Activated B cell treated with CpG ODN at 0.5 μM for 24 hours (primary cell): Measurements from ENCODE around the gene CACNG3. TPM values are rescaled to one million over a fixed set of nuclear protein-coding genes. Genes with fewer than 3 reads are reported as not detected.

Experiments used
- ATAC-seq: fragments of 200-7000 bp; cut with Tn5 transposase; one replicate; pipeline ENCODE4 v1.10.0; 2021; ENCODE audit warnings: low read depth, mild to moderate bottlenecking, moderate library complexity
- CTCF ChIA-PET: fragments of 350-600 bp; sonication (Branson Sonifier 250); formaldehyde crosslinking; loops from one replicate; lab custom pipeline; 2021; ENCODE audit warnings: antibody characterized with exemption; lab: Charles Lee
- POLR2A ChIA-PET: fragments of 350-600 bp; sonication (Branson Sonifier 250); formaldehyde crosslinking; loops from one replicate; lab custom pipeline; 2021; ENCODE audit warnings: antibody characterized with exemption; lab: Charles Lee
- DNase-seq: peaks from one replicate; pipeline ENCODE4 v3.0.0; 2022
- H3K27ac Mint-ChIP-seq: one replicate; pipeline ENCODE4 v1.8.0; 2020; ENCODE audit warnings: mixed read lengths
- H3K27me3 Mint-ChIP-seq: one replicate; pipeline ENCODE4 v1.8.0; 2021; ENCODE audit warnings: mixed read lengths
- H3K36me3 Mint-ChIP-seq: one replicate; pipeline ENCODE4 v1.8.0; 2021; ENCODE audit warnings: low read depth, mixed read lengths
- H3K4me1 Mint-ChIP-seq: one replicate; pipeline ENCODE4 v1.8.0; 2021; ENCODE audit warnings: mixed read lengths
- H3K4me3 Mint-ChIP-seq: one replicate; pipeline ENCODE4 v1.8.0; 2020; ENCODE audit warnings: mild to moderate bottlenecking, mixed read lengths
- H3K9me3 Mint-ChIP-seq: one replicate; pipeline ENCODE4 v1.8.0; 2020; ENCODE audit warnings: mixed read lengths
- CTCF ChIP-seq: fragments of 200-600 bp; IDR thresholded peaks from one replicate; pipeline ENCODE4 v1.8.0; 2022; ENCODE audit warnings: antibody characterized with exemption, mild to moderate bottlenecking
- intact Hi-C: fragments of 100-400 bp; cut with micrococcal nuclease; formaldehyde crosslinking; loops from one replicate; pipeline ENCODE4 v1.15.1; 2024
- total RNA-seq: library from RNA; stranded (reverse); gene quantifications from 2 replicates; pipeline ENCODE4 v1.2.3, GENCODE V29; 2022

CACNG3 gene
- total RNA-seq, 1 donor from 2014 or later: not detected

- CTCF ChIA-PET: no interaction called here
- intact Hi-C loops: no loop called here
These were observed 30.7 kb downstream of the CACNG3 start for GRCh38 chr16:24286741-24287405.

GRCh38 chr16:24288516-24288915, 32.4 kb downstream of the CACNG3 start:
- DNase-seq: no peak
- no peaks in the 10 kb centered on the region for H3K9me3 Mint-ChIP-seq
- no peak overlapping the region for H3K27ac Mint-ChIP-seq
- no peak for TF ChIP-seq CTCF
- H3K4me3 Mint-ChIP-seq: no peak overlapping the region
- intact Hi-C loops: no loop called here
- H3K36me3 Mint-ChIP-seq: no peaks in the 10 kb centered on the region
- ChIA-PET CTCF (no interaction called here), POLR2A (no interaction called here)
- H3K4me1 Mint-ChIP-seq: no peaks in the 10 kb centered on the region
- ATAC-seq: no peak
- H3K27me3 Mint-ChIP-seq: peaks cover 29% of the 10 kb centered on the region

More at GRCh38 chr16:24286741-24287405, 30.7 kb downstream of the CACNG3 start:
- POLR2A ChIA-PET: interaction anchor here (0.6 kb wide), 1 partner anchor 12 kb away, joined by 3 read pairs; no protein-coding TSS in a partner anchor
- no peaks in the 10 kb centered on the region for H3K36me3 Mint-ChIP-seq
- no peak for DNase-seq
- H3K4me3 Mint-ChIP-seq: no peak overlapping the region
- H3K9me3 Mint-ChIP-seq: no peaks in the 10 kb centered on the region
- no peak for ATAC-seq
- peaks cover 27% of the 10 kb centered on the region for H3K27me3 Mint-ChIP-seq
- H3K4me1 Mint-ChIP-seq: no peaks in the 10 kb centered on the region
- no peak overlapping the region for H3K27ac Mint-ChIP-seq
- no peak for TF ChIP-seq CTCF

GRCh38 chr16:24289166-24289700, 33.1 kb downstream of the CACNG3 start:
- no peak overlapping the region for H3K4me3 Mint-ChIP-seq
- H3K27ac Mint-ChIP-seq: no peak overlapping the region
- H3K9me3 Mint-ChIP-seq: no peaks in the 10 kb centered on the region
- intact Hi-C loops: no loop called here
- ATAC-seq: no peak
- H3K27me3 Mint-ChIP-seq: peaks cover 23% of the 10 kb centered on the region
- no peaks in the 10 kb centered on the region for H3K4me1 Mint-ChIP-seq
- no peaks in the 10 kb centered on the region for H3K36me3 Mint-ChIP-seq
- TF ChIP-seq CTCF: no peak
- DNase-seq: no peak
- CTCF ChIA-PET: no interaction called here
- POLR2A ChIA-PET: no interaction called here

- H3K36me3 Mint-ChIP-seq: no peaks in the 10 kb centered on the region
- no peaks in the 10 kb centered on the region for H3K4me1 Mint-ChIP-seq
- DNase-seq (no peak), ATAC-seq (no peak)
- H3K4me3 Mint-ChIP-seq: no peak overlapping the region
- POLR2A ChIA-PET: no interaction called here
- no peak for TF ChIP-seq CTCF
- CTCF ChIA-PET: no interaction called here
- H3K27ac Mint-ChIP-seq: no peak overlapping the region
- no peaks in the 10 kb centered on the region for H3K9me3 Mint-ChIP-seq
- H3K27me3 Mint-ChIP-seq: peaks cover 26% of the 10 kb centered on the region
- intact Hi-C loops: no loop called here
These were observed 35.8 kb downstream of the CACNG3 start for GRCh38 chr16:24291932-24292331.

- no peak for ATAC-seq
- no peak for TF ChIP-seq CTCF
- CTCF ChIA-PET: no interaction called here
- peaks cover 26% of the 10 kb centered on the region for H3K27me3 Mint-ChIP-seq
- no peaks in the 10 kb centered on the region for H3K9me3 Mint-ChIP-seq
- H3K36me3 Mint-ChIP-seq: no peaks in the 10 kb centered on the region
- DNase-seq: no peak
- intact Hi-C loops: no loop called here
- POLR2A ChIA-PET: no interaction called here
- H3K4me3 Mint-ChIP-seq: no peak overlapping the region
- no peaks in the 10 kb centered on the region for H3K4me1 Mint-ChIP-seq
- H3K27ac Mint-ChIP-seq: no peak overlapping the region
These were observed 38.0 kb downstream of the CACNG3 start for GRCh38 chr16:24294131-24294530.
